ENCODE measurements around the gene YPEL1. TPM values are rescaled to one million over a fixed set of nuclear protein-coding genes. Genes with fewer than 3 reads are reported as not detected.
A peak's percentile ranks its signal among the peaks of the same experiment; 100 is the strongest.
"Not testable (repeated sequence)": the region's sequence is repeated elsewhere in the genome, so short reads cannot be mapped to it uniquely, and the experiment has no call there.

The YPEL1 gene
- polyA plus RNA-seq, 3 donors from 2014 or later: 72.9 to 100 (median 100) TPM

GRCh38 chr22:21761994-21762680, 26.5 kb upstream of the YPEL1 start:
- no peaks in the 10 kb centered on the region for H3K9me3 Mint-ChIP-seq
- no peak for DNase-seq
- H3K4me3 Mint-ChIP-seq: peak overlapping the region; percentile 79 to 96 (median 84)
- peak overlapping the region; percentile 98 to 100 (median 99) for H3K27ac Mint-ChIP-seq
- peaks cover 30 to 45% (median 35%) of the 10 kb centered on the region in 3 donors for H3K36me3 Mint-ChIP-seq
- peaks cover 98 to 100% of the 10 kb centered on the region in 2 donors for H3K4me1 Mint-ChIP-seq
- peaks cover 10 to 30% (median 28%) of the 10 kb centered on the region in 3 donors for H3K27me3 Mint-ChIP-seq (ENCODE audit: low read depth in 3 of 3)

- peaks cover 31 to 52% (median 37%) of the 10 kb centered on the region in 3 donors for H3K36me3 Mint-ChIP-seq
- no peaks in the 10 kb centered on the region for H3K9me3 Mint-ChIP-seq
- peak overlapping the region; percentile 61 to 96 (median 70) for H3K4me3 Mint-ChIP-seq
- peaks cover 5 to 26% (median 21%) of the 10 kb centered on the region in 3 donors for H3K27me3 Mint-ChIP-seq (ENCODE audit: low read depth in 3 of 3)
- peak overlapping the region; percentile 98 to 100 (median 99) for H3K27ac Mint-ChIP-seq
- peak in 1 of 3 donors; percentile 19 for DNase-seq
- H3K4me1 Mint-ChIP-seq: peaks cover 94 to 100% of the 10 kb centered on the region in 2 donors
Observed at GRCh38 chr22:21761086-21761485, 25.5 kb upstream of the YPEL1 start.

- peak; percentile 64 to 75 (median 66) for DNase-seq
- peaks cover 5 to 27% (median 21%) of the 10 kb centered on the region in 3 donors for H3K27me3 Mint-ChIP-seq (ENCODE audit: low read depth in 3 of 3)
- H3K36me3 Mint-ChIP-seq: peaks cover 34 to 52% (median 41%) of the 10 kb centered on the region in 3 donors
- no peaks in the 10 kb centered on the region for H3K9me3 Mint-ChIP-seq
- peaks cover 94 to 100% of the 10 kb centered on the region in 2 donors for H3K4me1 Mint-ChIP-seq
- peak overlapping the region; percentile 98 to 100 (median 99) for H3K27ac Mint-ChIP-seq
- H3K4me3 Mint-ChIP-seq: peak overlapping the region; percentile 61 to 96 (median 70)
Observed at GRCh38 chr22:21760640-21761039, 25.0 kb upstream of the YPEL1 start.

GRCh38 chr22:21759646-21760376, 24.2 kb upstream of the YPEL1 start:
- peaks cover 31 to 47% (median 37%) of the 10 kb centered on the region in 3 donors for H3K36me3 Mint-ChIP-seq
- peaks cover 93 to 100% of the 10 kb centered on the region in 2 donors for H3K4me1 Mint-ChIP-seq
- H3K27me3 Mint-ChIP-seq (ENCODE audit: low read depth in 3 of 3): peaks cover 7 to 28% (median 27%) of the 10 kb centered on the region in 3 donors
- no peaks in the 10 kb centered on the region for H3K9me3 Mint-ChIP-seq
- H3K4me3 Mint-ChIP-seq: peak overlapping the region; percentile 51 to 73 (median 62)
- DNase-seq: no peak
- H3K27ac Mint-ChIP-seq: peak overlapping the region; percentile 90 to 100 (median 98)

- H3K36me3 Mint-ChIP-seq: peaks cover 24 to 42% (median 36%) of the 10 kb centered on the region in 3 donors
- H3K4me1 Mint-ChIP-seq: peaks cover 93 to 100% of the 10 kb centered on the region in 2 donors
- peaks cover 7 to 25% (median 23%) of the 10 kb centered on the region in 3 donors for H3K27me3 Mint-ChIP-seq (ENCODE audit: low read depth in 3 of 3)
- DNase-seq: no peak
- peak overlapping the region; percentile 45 to 73 (median 62) for H3K4me3 Mint-ChIP-seq
- peak overlapping the region; percentile 90 to 100 (median 98) for H3K27ac Mint-ChIP-seq
- no peaks in the 10 kb centered on the region for H3K9me3 Mint-ChIP-seq
Observed at GRCh38 chr22:21759093-21759492, 23.5 kb upstream of the YPEL1 start.

- Mint-ChIP-seq H3K4me1 (peaks cover 92 to 97% of the 10 kb centered on the region in 2 donors), H3K4me3 (peak overlapping the region in 4 of 5 donors; percentile 2 to 62 (median 32)), H3K27ac (peak overlapping the region; percentile 90 to 100 (median 98)), H3K9me3 (no peaks in the 10 kb centered on the region), H3K27me3 (ENCODE audit: low read depth in 3 of 3) (peaks cover 5 to 24% (median 21%) of the 10 kb centered on the region in 3 donors), H3K36me3 (peaks cover 22 to 36% (median 36%) of the 10 kb centered on the region in 3 donors)
- no peak for DNase-seq
Observed at GRCh38 chr22:21758091-21758864, 22.7 kb upstream of the YPEL1 start.

- Mint-ChIP-seq H3K27me3 (ENCODE audit: low read depth in 3 of 3) (peaks cover 5 to 27% (median 15%) of the 10 kb centered on the region in 3 donors), H3K36me3 (peaks cover 32 to 37% (median 35%) of the 10 kb centered on the region in 3 donors), H3K4me3 (no peak overlapping the region), H3K4me1 (peaks cover 90 to 97% of the 10 kb centered on the region in 2 donors), H3K27ac (peak overlapping the region in 5 of 6 donors; percentile 60 to 89 (median 76)), H3K9me3 (no peaks in the 10 kb centered on the region)
- DNase-seq: no peak
Observed at GRCh38 chr22:21755851-21756284, 20.3 kb upstream of the YPEL1 start.

- Mint-ChIP-seq H3K4me1 (peaks cover 87 to 92% of the 10 kb centered on the region in 2 donors), H3K27ac (peak overlapping the region; percentile 49 to 84 (median 82)), H3K4me3 (peak overlapping the region in 4 of 5 donors; percentile 15 to 37 (median 26)), H3K9me3 (no peaks in the 10 kb centered on the region), H3K36me3 (peaks cover 32 to 35% (median 34%) of the 10 kb centered on the region in 3 donors), H3K27me3 (ENCODE audit: low read depth in 3 of 3) (peaks cover 5 to 26% (median 17%) of the 10 kb centered on the region in 3 donors)
- DNase-seq: no peak
Observed at GRCh38 chr22:21754523-21754922, 18.9 kb upstream of the YPEL1 start.

GRCh38 chr22:21753374-21754111, 17.9 kb upstream of the YPEL1 start:
- H3K27me3 Mint-ChIP-seq (ENCODE audit: low read depth in 3 of 3): peaks cover 2 to 22% (median 15%) of the 10 kb centered on the region in 3 donors
- H3K36me3 Mint-ChIP-seq: peaks cover 24 to 29% (median 28%) of the 10 kb centered on the region in 3 donors
- no peak overlapping the region for H3K4me3 Mint-ChIP-seq
- peaks cover 80 to 87% of the 10 kb centered on the region in 2 donors for H3K4me1 Mint-ChIP-seq
- H3K27ac Mint-ChIP-seq: peak overlapping the region in 4 of 6 donors; percentile 45 to 84 (median 68)
- H3K9me3 Mint-ChIP-seq: no peaks in the 10 kb centered on the region
- no peak for DNase-seq

DNA sequence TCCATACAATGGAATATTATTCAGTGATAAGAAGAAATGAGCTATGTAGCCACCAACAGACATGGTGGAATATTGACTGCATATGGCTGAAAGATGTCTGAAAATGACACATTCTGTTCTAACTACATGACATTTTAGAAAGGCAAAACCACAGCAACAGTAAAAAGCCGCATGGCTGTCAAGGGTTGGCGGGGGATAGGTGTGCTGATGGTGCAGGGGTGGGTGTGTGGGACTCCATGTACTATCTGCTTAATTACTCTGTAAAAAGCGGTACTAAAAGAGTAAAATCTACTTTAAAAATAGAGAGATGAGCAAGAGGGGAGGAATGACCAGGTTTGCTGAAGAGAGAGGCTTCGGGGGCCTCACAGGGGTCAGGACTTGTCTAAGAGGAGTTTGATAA, 16.7 kb upstream of the YPEL1 start:
- peak in 1 of 3 donors; percentile 35 for DNase-seq
- Mint-ChIP-seq H3K27me3 (ENCODE audit: low read depth in 3 of 3) (peaks cover 2 to 20% (median 10%) of the 10 kb centered on the region in 3 donors), H3K4me3 (peak overlapping the region in 4 of 5 donors; percentile 23 to 61 (median 50)), H3K27ac (peak overlapping the region; percentile 70 to 91 (median 82)), H3K4me1 (peaks cover 75 to 78% of the 10 kb centered on the region in 2 donors), H3K36me3 (peaks cover 19 to 21% (median 21%) of the 10 kb centered on the region in 3 donors), H3K9me3 (no peaks in the 10 kb centered on the region)

DNA sequence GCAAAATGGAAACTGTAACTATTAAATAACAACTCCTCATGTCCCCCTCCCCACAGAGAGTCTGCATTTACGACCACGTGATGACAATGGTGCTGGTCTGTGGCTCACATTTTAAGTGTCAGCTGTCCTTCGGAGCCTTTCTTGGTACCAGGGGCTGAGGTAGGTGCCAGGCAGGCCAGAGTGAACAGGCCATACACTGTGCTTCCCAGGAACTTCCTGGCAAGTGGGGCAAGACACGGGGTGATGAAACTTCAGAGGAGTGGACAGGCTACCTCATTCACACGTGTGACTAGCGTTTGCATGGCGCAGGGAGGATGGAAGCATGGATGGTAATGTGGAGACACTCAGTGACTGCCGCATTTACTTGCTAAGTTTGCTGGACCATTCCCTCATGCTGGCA, 10.4 kb upstream of the YPEL1 start:
- no peak overlapping the region for H3K4me3 Mint-ChIP-seq
- peaks cover 0 to 10% (median 0%) of the 10 kb centered on the region in 3 donors for H3K36me3 Mint-ChIP-seq
- DNase-seq: no peak
- no peaks in the 10 kb centered on the region for H3K9me3 Mint-ChIP-seq
- peaks cover 0 to 4% (median 2%) of the 10 kb centered on the region in 3 donors for H3K27me3 Mint-ChIP-seq (ENCODE audit: low read depth in 3 of 3)
- peak overlapping the region in 2 of 6 donors; percentile 42 to 65 for H3K27ac Mint-ChIP-seq
- H3K4me1 Mint-ChIP-seq: peaks cover 17 to 22% of the 10 kb centered on the region in 2 donors

DNA sequence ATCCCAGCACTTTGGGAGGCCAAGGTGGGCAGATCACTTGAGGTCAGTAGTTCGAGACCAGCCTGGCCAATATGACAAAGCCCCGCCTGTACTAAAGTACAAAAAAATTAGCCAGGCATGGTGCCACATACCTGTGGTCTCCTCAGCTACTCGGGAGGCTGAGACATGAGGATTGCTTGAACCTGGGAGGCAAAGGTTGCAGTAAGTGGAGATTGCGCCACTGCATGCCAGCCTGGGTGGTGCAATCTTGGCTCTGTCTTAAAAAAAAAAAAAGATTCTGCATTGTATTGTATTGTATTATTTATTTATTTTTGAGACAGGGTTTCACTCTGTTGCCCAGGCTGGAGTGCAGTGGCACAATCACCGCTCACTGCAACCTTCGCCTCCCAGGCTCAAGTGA, 9.3 kb upstream of the YPEL1 start:
- H3K27ac Mint-ChIP-seq: not testable (repeated sequence)

More for the DNA sequence above, 9.3 kb upstream of the YPEL1 start:
- Mint-ChIP-seq H3K4me1 (peaks cover 18 to 20% of the 10 kb centered on the region in 2 donors), H3K36me3 (peaks cover 0 to 10% (median 0%) of the 10 kb centered on the region in 3 donors)
- not testable (repeated sequence) for H3K27me3 Mint-ChIP-seq (ENCODE audit: low read depth in 3 of 3); DNase-seq; H3K4me3 Mint-ChIP-seq; H3K9me3 Mint-ChIP-seq

All from immature natural killer cell (primary cell).